ENCODE measurements around the gene GNG8.

DNA sequence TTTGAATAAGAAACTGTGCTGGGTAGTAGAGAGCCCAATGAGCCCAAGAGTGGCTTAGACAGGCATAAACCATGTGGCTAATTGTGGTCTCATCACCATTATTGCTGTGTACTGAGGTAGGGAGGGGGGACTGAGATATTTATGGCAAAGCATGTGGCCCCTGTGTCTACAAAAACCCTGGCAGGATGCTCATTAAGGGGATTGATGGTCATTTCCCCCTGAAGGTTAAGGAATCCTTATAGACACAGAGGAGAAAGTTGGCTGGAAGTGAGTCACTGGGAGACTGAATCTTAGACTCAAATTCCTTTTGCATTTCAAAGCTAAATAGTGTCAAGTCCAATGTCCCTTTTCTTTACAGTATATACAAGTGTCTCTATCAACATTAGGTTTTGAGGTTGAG is 34.8 kb upstream of the GNG8 start:
- no peak for TF ChIP-seq ZNF518A (tag by site-specific recombination; conservative IDR thresholded peaks at IDR 0.05; ENCODE audit: low read depth)
- TF ChIP-seq, protein P1, sequence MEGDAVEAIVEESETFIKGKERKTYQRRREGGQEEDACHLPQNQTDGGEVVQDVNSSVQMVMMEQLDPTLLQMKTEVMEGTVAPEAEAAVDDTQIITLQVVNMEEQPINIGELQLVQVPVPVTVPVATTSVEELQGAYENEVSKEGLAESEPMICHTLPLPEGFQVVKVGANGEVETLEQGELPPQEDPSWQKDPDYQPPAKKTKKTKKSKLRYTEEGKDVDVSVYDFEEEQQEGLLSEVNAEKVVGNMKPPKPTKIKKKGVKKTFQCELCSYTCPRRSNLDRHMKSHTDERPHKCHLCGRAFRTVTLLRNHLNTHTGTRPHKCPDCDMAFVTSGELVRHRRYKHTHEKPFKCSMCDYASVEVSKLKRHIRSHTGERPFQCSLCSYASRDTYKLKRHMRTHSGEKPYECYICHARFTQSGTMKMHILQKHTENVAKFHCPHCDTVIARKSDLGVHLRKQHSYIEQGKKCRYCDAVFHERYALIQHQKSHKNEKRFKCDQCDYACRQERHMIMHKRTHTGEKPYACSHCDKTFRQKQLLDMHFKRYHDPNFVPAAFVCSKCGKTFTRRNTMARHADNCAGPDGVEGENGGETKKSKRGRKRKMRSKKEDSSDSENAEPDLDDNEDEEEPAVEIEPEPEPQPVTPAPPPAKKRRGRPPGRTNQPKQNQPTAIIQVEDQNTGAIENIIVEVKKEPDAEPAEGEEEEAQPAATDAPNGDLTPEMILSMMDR (tag by site-specific recombination; IDR thresholded peaks at IDR 0.05) = no peak

Data from HEK293 (cell line).